SK-N-SH (cell line): ENCODE measurements around the gene MARF1. TPM values are rescaled to one million over a fixed set of nuclear protein-coding genes. Genes with fewer than 3 reads are reported as not detected.
"Not testable (repeated sequence)": the region's sequence is repeated elsewhere in the genome, so short reads cannot be mapped to it uniquely, and the experiment has no call there.

Experiments
- CTCF ChIA-PET: fragments of 300-600, 350-600 bp; formaldehyde crosslinking; extraction: SDS; loops from one replicate; lab custom pipeline; 2021; lab: Yijun Ruan, JAX
- POLR2A ChIA-PET: fragments of 350-600 bp; sonication (Branson Sonifier 250); formaldehyde crosslinking; extraction: SDS; loops from one replicate; lab custom pipeline; 2020; ENCODE audit warnings: antibody characterized with exemption, inconsistent platforms; lab: Yijun Ruan, JAX
- DNase-seq: peaks from one replicate; pipeline ENCODE4 v3.0.0; 2012
- H2AFZ ChIP-seq: fragments of 200-600 bp; sonication (generic); 2 replicates; pipeline ENCODE4 v1.8.1; 2016; ENCODE audit warnings: antibody characterized with exemption, mild to moderate bottlenecking, low read depth
- H3F3A ChIP-seq: fragments of 200-600 bp; sonication (generic); replicated peaks from 2 replicates; pipeline ENCODE3; 2016; ENCODE audit warnings: antibody characterized with exemption, mild to moderate bottlenecking; ENCODE audit not compliant: insufficient read depth
- H3K27ac ChIP-seq, 2 experiments: fragments of 200-500 bp in 1 of 2; fragments of 200-600 bp in 1 of 2; sonication (Bioruptor generic) in 1 of 2; sonication (generic), shearing (Covaris generic) in 1 of 2; 2 replicates each; pipeline versions ENCODE4 v1.5.1 to v1.6.1; 2014 to 2016; ENCODE audit warnings: low read depth in 2 of 2, inconsistent platforms in 1 of 2, low read length in 1 of 2, mild to moderate bottlenecking in 1 of 2, mixed read lengths in 1 of 2
- H3K27me3 ChIP-seq: fragments of 200-600 bp; sonication (generic), shearing (Covaris generic); 2 replicates; pipeline ENCODE4 v1.6.1; 2016; ENCODE audit warnings: mixed run types; ENCODE audit not compliant: insufficient read depth
- H3K36me3 ChIP-seq, 2 experiments: fragments of 200-500 bp in 1 of 2; fragments of 200-600 bp in 1 of 2; sonication (Bioruptor generic) in 1 of 2; sonication (generic) in 1 of 2; replicated peaks in 1 of 2; 2 replicates each; pipeline versions ENCODE3 to v1.5.1; 2014 to 2016; ENCODE audit warnings: low read length in 1 of 2, mild to moderate bottlenecking in 1 of 2; ENCODE audit not compliant: insufficient read depth in 2 of 2, control insufficient read depth in 1 of 2
- H3K4me1 ChIP-seq, 2 experiments: fragments of 200-500 bp in 1 of 2; fragments of 200-600 bp in 1 of 2; sonication (Bioruptor generic) in 1 of 2; sonication (generic), shearing (Covaris generic) in 1 of 2; 2 replicates each; pipeline versions ENCODE4 v1.5.1 to v1.6.1; 2014 to 2016; ENCODE audit warnings: low read depth in 1 of 2, low read length in 1 of 2, mixed run types in 1 of 2; ENCODE audit not compliant: insufficient read depth in 2 of 2, control insufficient read depth in 1 of 2
- H3K4me2 ChIP-seq: fragments of 200-600 bp; sonication (generic), shearing (Covaris generic); 2 replicates; pipeline ENCODE4 v1.6.1; 2017; ENCODE audit warnings: mixed run types
- H3K4me3 ChIP-seq, 2 experiments: fragments of 200-500 bp in 1 of 2; fragments of 200-600 bp in 1 of 2; sonication (Bioruptor generic) in 1 of 2; sonication (generic), shearing (Covaris generic) in 1 of 2; 2 replicates each; pipeline versions ENCODE4 v1.5.1 to v1.8.1; 2014 to 2016; ENCODE audit warnings: low read depth in 2 of 2, inconsistent platforms in 1 of 2, low read length in 1 of 2, mild to moderate bottlenecking in 1 of 2, mixed read lengths in 1 of 2, moderate library complexity in 1 of 2
- H3K79me2 ChIP-seq: fragments of 200-600 bp; sonication (generic); 2 replicates; pipeline ENCODE4 v1.8.1; 2017; ENCODE audit warnings: mild to moderate bottlenecking; ENCODE audit not compliant: insufficient read depth
- H3K9ac ChIP-seq: fragments of 200-600 bp; sonication (generic); 2 replicates; pipeline ENCODE4 v1.6.1; 2017; ENCODE audit warnings: mixed run types
- H3K9me2 ChIP-seq: fragments of 200-600 bp; sonication (generic); 2 replicates; pipeline ENCODE4 v1.6.1; 2017; ENCODE audit warnings: mixed run types
- H3K9me3 ChIP-seq: fragments of 200-600 bp; sonication (generic); 2 replicates; pipeline ENCODE4 v1.6.1; 2017; ENCODE audit warnings: mixed run types, mild to moderate bottlenecking, moderate library complexity
- H4K20me1 ChIP-seq: fragments of 200-600 bp; sonication (generic); 2 replicates; pipeline ENCODE4 v1.6.1; 2017; ENCODE audit warnings: mild to moderate bottlenecking, mixed run types; ENCODE audit not compliant: insufficient read depth
- CHD2 ChIP-seq: fragments of 150-350 bp; IDR thresholded peaks from 2 replicates; pipeline ENCODE4 v1.6.1; 2018; ENCODE audit warnings: low read length; ENCODE audit not compliant: partially characterized antibody
- JUND ChIP-seq: IDR thresholded peaks from 2 replicates; pipeline ENCODE4 v1.4.0; 2012
- MAX ChIP-seq: IDR thresholded peaks from 2 replicates; pipeline ENCODE4 v1.4.0; 2012; ENCODE audit warnings: low read depth
- MXI1 ChIP-seq: IDR thresholded peaks from 2 replicates; pipeline ENCODE4 v1.6.1; 2012; ENCODE audit warnings: mild to moderate bottlenecking, low read depth, low read length, improper control_type of control experiment
- NFIC ChIP-seq: IDR thresholded peaks from 2 replicates; pipeline ENCODE4 v1.4.0; 2012; ENCODE audit warnings: borderline replicate concordance
- NRF1 ChIP-seq: IDR thresholded peaks from 2 replicates; pipeline ENCODE4 v1.6.1; 2012; ENCODE audit warnings: low read depth, mild to moderate bottlenecking, low read length
- PBX3 ChIP-seq: IDR thresholded peaks from 2 replicates; pipeline ENCODE4; 2012
- POLR2AphosphoS5 ChIP-seq: IDR thresholded peaks from 2 replicates; pipeline ENCODE4 v1.6.1; 2012; ENCODE audit warnings: low read depth, low read length
- SIN3A ChIP-seq: IDR thresholded peaks from 2 replicates; pipeline ENCODE4 v1.6.1; 2012; ENCODE audit warnings: low read depth, mild to moderate bottlenecking, low read length, moderate library complexity, borderline replicate concordance
- TCF12 ChIP-seq: IDR thresholded peaks from 2 replicates; pipeline ENCODE4 v1.4.0; 2012
- WGBS: methylation state at CpG from one replicate; pipeline ENCODE4 v1.1.6; 2017; ENCODE audit warnings: low lambda C conversion rate; 5-methylcytosine and 5-hydroxymethylcytosine counted together
- polyA plus RNA-seq, 3 experiments: library from polyadenylated mRNA; depleted of rRNA; stranded (reverse); fragments of >200 nt; gene quantifications; 2 replicates each; pipeline ENCODE4 v1.2.3, GENCODE V29; 2012

The MARF1 gene
- polyA plus RNA-seq, 1 of the 3 experiments (the other 2 are of a cell fraction), result 10.3 TPM

GRCh38 chr16:15655561-15655960 is 12.6 kb upstream of the MARF1 start:
- H3K4me3 ChIP-seq, H3K9me3 ChIP-seq, H3K4me1 ChIP-seq, H3K27ac ChIP-seq, H3K27me3 ChIP-seq, H2AFZ ChIP-seq, POLR2A ChIA-PET, H3K9me2 ChIP-seq, H3K9ac ChIP-seq, DNase-seq, H3F3A ChIP-seq, H3K36me3 ChIP-seq, CTCF ChIA-PET, H3K4me2 ChIP-seq: not testable (repeated sequence)
- Histone ChIP-seq H3K79me2 (peaks cover 100% of the 10 kb centered on the region), H4K20me1 (peaks cover 16% of the 10 kb centered on the region; the same call in 1 of the 2 replicates)
- WGBS, result 93% methylated on average over 3 of the region's 6 CpGs

- no peak overlapping the region for H2AFZ ChIP-seq
- no peak overlapping the region for H3K4me2 ChIP-seq
- WGBS, result 97% methylated on average over 2 of the region's 2 CpGs
- no peak overlapping the region for H3K27ac ChIP-seq
- no peak overlapping the region for H3K9ac ChIP-seq
- H3K4me1 ChIP-seq, result peaks cover 1 to 2% of the 10 kb centered on the region in 2 experiments; a peak in 2 of 4 replicates
- no peak for TF ChIP-seq MAX
- no peak for TF ChIP-seq CHD2
- TF ChIP-seq NRF1, result no peak
- TF ChIP-seq, all 33 proteins: peak for 0
- Histone ChIP-seq H4K20me1 (peaks cover 16% of the 10 kb centered on the region; the same call in 1 of the 2 replicates), H3K27me3 (no peaks in the 10 kb centered on the region), H3K36me3 (no peaks in the 10 kb centered on the region), H3K4me3 (no peak overlapping the region), H3K79me2 (peaks cover 94% of the 10 kb centered on the region), H3K9me3 (no peaks in the 10 kb centered on the region), H3F3A (peaks cover 9% of the 10 kb centered on the region), H3K9me2 (no peaks in the 10 kb centered on the region)
- no peak for DNase-seq
- POLR2A ChIA-PET, result no interaction called here
- CTCF ChIA-PET, result no interaction called here
Measured at GRCh38 chr16:15654591-15654990, 11.6 kb upstream of the MARF1 start.

DNA sequence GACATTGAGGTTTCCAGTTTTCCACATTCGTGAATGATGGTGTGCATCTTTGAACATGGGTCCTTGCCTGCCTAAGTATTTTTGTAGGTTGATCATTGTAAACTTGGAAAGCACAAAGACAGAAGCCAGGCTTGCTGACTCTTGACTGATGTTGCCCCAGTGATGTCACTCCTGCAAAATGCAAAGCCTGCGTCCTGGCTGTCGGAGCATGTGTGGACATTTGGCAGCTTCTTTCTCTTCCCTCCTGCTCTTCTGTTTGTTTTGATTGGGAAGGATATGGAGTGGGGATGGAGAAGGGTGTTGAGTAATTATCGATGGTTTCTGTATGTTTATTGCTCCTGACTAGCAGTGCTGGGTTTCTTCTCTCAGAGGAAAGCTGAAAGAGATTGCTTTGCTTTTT is 10.3 kb upstream of the MARF1 start:
- no peak overlapping the region for H3K9ac ChIP-seq
- no peak for DNase-seq
- ChIA-PET POLR2A (no interaction called here), CTCF (interaction anchor here (1.1 to 1.4 kb wide), 2 partner anchors 11 to 226 kb away, joined by 3 read pairs; no protein-coding TSS in a partner anchor)
- H3K9me3 ChIP-seq, result no peaks in the 10 kb centered on the region
- peaks cover 9% of the 10 kb centered on the region for H3F3A ChIP-seq
- peak overlapping the region; percentile 18 to 26; a peak in 1 of 4 replicates for H3K27ac ChIP-seq
- H3K27me3 ChIP-seq, result no peaks in the 10 kb centered on the region
- H3K4me3 ChIP-seq, result no peak overlapping the region
- peaks cover 2 to 4% of the 10 kb centered on the region in 2 experiments; a peak in 2 of 4 replicates for H3K4me1 ChIP-seq
- TF ChIP-seq POLR2AphosphoS5, result no peak
- TF ChIP-seq PBX3, result peak; percentile 65
- 0 out of 2 replicates have a peak, but pooled peaks have one; percentile 13 for TF ChIP-seq NFIC
- 0 out of 2 replicates have a peak, but pooled peaks have one; percentile 20 for TF ChIP-seq SIN3A
- TF ChIP-seq MXI1, result no peak
- peak; percentile 44; the same call in 1 of the 2 replicates for TF ChIP-seq MAX
- peak; percentile 32; the same call in 1 of the 2 replicates for TF ChIP-seq JUND
- peak; percentile 67 for TF ChIP-seq TCF12
- peaks cover 80% of the 10 kb centered on the region for H3K79me2 ChIP-seq
- 0 out of 2 replicates have a peak overlapping the region, but pooled peaks have one; percentile 7 for H3K4me2 ChIP-seq
- 40% methylated on average over 4 of the region's 4 CpGs for WGBS
- no peaks in the 10 kb centered on the region for H3K9me2 ChIP-seq
- H2AFZ ChIP-seq, result no peak overlapping the region
- H4K20me1 ChIP-seq, result peaks cover 16% of the 10 kb centered on the region; the same call in 1 of the 2 replicates
- no peaks in the 10 kb centered on the region for H3K36me3 ChIP-seq
